HG03460 (cell line): ENCODE data around the gene FOXF2.

Experiments used
- ATAC-seq: cut with Tn5 transposase; IDR thresholded peaks from one replicate; pipeline ENCODE4 v1.9.1; 2021; ENCODE audit not compliant: unreplicated experiment

FOXF2 gene

DNA sequence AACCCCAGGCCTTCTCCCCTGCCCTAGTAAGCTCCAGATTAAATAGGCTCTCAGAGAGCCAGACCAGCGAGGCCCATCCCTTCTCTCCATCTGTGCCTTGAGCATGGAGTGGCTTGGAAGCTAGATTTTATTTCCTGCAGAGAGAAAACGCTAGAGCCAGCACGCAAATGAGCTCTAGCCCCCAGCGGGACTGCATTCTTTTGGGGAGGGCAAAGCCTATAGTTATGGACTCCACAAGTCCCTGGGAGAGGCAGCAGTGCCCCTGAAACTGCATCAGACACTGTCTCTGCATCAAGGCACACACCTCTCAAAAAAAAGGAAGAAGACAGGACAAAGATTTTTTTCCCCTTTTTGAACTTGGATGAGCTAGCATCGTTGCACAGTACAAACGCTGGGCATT lies 15.8 kb downstream of the FOXF2 start:
- no peak for ATAC-seq

DNA sequence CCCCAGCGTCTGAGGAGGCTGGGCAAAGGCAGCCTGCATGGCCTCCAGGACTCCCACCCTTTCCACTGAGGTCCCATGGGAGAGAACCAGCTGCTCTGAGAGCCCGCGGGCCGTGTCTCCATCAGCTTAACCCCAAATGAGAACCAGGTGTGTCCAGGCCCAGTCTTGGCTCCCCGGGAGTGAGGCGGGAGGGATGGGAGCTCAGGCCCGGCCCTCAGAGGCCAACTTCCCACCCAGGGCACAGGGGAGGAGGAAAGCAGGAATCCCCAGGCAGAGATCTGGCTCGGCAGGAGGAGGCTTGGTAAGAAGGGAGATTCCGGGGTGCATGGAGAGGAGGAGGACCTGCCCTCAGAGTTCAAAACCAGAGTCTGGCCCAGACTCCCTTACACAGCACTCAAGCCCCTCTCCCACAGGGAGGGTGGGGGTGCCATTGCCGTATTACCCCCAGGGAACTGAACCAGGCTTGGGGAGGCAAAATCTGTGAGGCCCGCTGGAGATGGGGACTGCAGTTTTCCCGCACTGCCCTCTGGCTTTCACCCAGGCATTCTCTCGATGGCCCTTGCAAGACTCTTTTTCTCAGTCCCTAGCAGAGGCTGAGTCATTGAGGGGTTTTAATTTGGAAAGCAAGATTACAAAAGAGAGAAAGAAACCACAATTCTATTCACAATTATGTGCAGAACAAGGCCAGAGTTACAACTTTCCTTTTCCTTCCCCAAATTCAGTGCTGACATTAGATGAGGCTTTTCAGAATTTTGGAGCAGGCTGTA lies 17.1 kb downstream of the FOXF2 start:
- ATAC-seq = no peak

DNA sequence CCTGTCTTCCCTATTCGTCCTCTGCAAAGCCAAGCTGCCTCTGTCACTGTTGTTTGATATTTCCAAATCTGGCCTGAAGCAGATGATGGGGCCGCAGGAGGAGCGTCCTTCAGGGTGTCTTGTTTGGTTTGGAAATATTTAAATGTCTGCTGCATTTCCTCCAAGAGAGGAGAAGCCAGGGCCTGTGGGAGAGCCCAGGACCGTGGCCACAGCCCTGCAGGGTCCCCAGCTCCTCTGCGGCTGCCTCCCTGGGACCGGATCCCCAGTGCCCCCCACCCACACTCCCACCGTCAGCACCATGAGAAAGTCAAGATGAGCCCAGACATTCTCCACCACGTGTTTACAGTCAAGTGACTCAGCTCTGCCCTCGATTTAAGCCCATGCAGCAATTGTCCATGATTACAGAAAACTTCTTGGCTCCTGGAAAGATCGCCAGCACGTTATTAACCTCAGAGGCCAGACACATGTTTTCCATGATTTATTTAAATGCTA lies 18.2 kb downstream of the FOXF2 start:
- ATAC-seq = no peak

DNA sequence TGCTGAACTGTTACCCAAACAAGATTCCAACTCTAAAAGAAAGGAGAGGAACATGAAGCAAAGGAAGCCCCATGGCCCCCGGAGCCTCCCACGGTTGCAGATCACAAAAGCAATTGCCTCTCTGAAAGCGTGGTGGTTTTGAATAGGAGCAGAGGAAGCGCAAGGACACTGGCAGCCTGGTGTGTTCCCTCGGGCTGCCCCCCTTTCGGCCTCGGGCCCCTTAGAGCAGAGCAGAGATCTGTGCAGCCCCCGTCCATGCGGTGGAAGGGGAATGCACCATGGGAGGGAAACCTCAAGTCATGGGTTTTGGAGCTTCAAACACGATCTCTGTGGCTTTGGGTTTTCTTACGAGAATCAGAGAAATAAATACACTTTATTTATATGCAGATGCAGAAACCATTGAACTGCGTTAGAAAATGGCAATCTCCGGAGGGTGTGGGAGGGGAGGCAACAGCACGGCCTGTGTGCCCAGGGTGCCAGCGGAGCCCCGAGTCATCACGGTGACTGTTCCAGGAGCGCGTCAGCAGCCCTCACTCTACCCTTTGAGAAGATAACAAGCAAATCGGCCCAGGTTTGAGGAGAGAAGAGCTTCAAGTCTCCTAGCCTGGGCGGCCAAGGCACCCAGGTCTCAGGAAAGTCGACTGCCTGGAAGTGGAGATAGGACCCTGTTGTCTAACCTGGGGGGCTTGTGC lies 20.5 kb downstream of the FOXF2 start:
- no peak for ATAC-seq

DNA sequence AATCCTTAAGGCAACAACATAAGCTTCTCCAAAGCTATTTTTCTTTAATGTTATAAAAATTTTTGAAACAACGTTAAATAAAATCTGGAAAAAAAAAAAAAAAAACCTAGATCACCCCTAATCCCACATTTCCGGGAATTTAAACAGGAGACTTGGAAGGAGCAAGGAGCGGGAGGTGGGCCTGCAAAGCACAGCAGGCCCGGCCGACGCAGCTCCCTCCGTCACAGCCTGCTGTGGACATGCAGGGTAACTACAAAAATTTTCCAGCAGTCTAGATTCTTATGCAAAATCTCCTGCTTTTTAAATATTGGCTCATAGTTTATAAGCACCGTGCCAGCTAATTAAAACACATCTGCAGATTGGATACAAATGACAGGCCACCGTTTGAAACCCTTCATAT lies 23.5 kb downstream of the FOXF2 start:
- ATAC-seq = no peak

DNA sequence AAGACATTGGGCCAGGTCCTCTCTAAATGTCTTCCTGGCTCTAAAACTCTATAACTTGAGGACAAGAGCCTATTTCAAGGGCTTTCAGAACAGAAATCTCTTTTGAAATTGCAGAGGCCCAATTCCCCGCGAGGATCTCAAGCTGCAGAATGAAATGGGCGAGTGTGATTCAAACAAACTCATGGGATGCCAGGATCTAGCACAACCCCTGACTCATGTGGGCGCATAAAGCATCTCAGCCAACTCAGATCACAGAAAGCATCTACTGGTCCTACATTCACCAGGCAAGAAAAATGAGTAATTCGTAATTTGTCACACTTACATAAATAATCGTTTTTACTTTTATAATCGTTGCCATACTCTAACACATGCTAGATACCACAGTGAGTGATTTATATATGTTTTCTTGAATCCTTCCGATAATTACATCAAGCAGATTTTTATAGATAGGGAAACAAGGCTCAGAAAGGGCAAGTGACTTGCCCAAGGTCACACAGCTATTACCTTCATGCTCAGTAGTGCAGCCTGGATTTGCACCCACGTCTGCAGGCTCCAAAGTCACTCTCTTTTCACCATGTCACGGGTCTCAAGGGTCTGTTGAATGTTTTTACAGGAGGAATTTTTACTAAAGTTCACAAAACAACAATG lies 26.2 kb downstream of the FOXF2 start:
- no peak for ATAC-seq

DNA sequence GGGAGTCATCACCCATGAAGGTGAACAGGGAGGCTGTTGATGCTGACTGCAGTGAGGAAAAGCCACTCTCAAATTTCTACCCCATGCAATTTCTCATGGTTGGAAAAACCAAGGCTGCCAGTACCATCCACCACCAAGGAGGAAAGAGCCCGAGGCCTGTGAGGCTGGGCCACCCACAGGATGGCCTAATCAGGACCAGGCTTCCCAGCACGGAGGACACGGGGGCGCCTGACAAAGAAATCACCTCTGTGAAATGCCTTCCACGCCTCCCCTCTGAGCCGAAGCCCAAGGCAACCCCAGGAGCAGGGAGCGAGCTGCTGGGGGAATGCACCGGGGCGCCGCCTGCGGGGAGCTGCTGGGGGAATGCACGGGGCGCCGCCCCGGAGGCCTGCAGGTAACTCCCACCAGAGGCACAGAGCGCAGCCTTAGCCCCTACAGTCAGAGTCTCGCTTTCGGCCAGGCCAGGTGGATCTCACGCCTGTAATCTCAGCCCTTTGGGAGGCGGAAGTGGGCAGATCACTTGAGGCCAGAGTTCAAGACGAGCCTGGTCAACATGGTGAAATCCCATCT lies 26.9 kb downstream of the FOXF2 start:
- ATAC-seq = no peak

DNA sequence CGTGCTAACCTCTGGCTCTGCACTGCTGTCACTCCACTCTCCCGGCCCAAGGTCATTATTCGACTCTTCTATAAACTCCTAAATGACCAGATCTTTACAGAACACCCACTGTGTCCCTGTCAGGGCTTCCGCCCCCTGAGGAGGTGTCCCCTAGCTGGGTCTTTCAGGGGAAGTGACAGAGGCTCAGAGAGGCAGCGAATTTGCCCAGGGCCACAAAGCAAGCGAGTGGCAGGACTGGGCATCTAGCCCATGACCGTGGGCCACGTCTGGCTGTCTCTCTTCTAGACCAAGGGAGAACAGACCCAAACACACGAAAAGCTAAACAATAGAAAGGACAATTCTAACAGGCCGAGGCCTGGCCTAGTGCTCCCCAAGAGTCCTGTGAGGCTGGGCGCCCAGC lies 27.4 kb downstream of the FOXF2 start:
- ATAC-seq = no peak

DNA sequence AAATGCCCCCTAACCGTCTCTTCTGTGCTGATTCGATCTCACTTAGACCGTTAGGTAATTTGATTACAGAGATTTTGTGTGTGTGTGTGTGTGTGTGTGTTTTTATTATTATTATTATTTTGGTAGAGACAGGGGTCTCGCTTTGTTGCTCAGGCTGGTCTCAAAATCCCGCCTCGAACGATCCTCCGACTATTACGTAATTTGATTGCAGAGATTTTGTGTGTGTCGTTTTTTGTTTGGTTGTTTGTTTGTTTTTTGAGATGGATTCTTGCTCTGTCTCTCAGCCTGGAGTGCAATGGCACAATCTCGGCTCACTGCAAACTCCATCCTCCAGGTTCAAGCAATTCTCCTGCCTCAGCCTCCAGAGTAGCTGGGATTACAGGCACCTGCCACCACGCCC lies 28.3 kb downstream of the FOXF2 start:
- ATAC-seq = no peak

DNA sequence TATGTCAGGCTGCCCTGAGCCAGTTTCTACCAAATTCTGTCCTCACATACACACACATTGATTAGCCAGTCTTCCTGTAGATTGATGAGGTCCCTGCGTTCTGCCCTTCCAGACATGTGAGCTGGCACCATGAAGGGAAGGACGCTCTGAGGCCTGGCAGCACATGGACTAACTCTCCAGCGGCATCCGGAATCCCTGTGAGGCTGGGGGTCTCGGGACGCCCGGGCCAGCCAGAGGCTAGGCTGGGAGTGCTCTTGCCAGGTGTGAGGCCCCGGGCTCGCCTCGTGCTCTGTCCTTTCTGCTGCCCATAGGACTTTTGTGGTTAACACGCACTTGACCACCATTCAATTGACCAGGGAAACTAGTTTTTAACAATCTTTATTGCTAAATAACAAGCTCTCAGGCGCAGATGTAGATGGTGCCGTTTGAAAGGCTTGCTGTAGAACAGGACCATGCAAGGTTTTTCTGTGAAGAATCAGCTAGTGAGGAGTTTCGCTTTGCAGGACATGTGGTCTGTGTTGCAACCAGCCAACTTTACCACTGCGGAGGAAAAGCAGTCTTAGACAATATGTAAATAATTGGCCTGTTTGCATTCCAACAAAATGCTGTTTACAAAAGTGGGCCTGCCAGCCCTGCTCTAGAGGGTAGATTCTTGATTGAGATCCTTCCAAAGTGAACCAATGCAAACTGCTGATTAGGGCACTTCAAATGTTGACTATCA lies 29.3 kb downstream of the FOXF2 start:
- no peak for ATAC-seq

DNA sequence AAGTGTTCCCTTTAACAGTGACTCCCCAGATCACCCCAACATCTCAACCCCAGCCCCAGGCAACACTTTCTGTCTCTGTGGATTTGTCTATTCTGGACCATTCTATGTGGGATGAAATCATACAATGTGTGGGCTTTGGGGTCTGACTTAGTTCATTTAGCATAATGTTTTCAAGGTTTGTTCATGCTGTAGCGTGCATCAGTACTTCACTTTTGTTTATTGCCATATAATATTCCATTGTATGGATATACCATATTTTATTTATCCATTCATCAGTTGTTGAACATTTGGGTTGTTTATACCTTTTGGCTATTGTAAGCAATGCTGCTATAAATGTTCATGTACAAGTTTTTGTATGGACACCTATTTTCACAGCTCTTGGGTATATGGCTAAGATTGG lies 31.0 kb downstream of the FOXF2 start:
- ATAC-seq = no peak

DNA sequence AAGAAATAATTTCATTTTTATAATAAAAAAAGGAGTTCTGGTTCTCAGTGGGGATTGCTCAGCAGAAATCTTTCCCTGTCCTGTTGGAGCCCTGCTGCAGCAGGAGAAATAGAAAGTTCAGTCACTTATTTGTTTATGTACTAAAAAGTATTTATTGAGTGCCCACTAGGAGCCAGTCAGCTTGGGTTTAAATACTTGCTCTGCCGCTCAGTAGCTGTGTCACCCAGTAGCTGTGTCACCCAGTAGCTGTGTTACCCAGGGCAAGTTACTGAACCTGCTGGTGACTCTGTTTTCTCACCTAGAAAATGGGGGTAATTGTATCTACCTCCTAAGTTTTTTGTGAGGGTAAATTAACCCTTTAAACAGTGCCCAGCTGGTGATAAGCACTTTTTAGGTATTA lies 32.9 kb downstream of the FOXF2 start:
- no peak for ATAC-seq

DNA sequence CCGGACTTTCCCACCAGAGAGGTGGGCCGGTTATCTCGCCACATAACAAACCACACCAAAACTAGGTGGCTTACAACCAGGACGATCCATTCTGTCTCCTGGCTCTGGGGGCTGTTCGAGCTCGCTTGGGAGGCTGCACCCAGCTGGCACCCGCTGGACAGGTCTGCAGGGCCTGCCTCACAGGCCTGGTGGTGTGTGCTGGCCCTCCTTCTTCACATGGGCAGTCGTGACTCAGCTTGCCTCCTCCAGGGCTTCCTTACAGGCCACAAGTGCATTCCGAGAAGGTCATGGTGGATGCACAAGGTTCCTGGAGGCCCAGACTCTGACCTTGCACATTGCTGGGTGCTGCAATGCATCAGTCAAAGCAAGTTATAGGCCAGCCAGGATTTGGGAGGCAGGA lies 34.2 kb downstream of the FOXF2 start:
- no peak for ATAC-seq

DNA sequence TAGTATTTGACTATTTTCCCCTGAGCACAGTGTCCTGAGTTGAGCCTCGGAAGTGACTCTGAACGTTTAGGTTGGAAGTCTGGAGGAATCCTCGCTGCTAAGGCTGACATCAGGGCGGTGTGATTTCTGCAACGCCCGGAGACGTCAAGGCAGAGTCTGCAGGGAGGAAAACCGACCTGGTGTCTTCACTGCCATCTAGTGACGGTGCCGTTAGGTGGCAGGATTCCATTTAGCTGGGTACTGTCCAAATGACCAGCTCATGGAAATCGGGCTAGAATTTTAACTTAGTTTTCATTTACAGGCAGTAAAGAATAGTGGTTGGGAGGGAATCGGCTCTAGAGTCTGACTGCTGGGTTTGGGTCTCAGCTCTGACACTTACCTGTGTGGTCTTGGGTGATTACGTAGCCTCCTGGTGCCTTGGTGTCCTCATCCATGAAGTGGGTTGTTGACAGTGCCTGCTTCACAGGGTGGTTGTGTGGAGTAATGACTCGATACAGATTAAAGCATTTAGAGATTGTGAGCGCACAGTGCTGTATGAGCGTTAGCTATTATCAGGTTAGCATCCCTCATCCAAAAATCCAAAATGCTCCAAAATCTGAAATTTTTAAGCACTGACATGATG lies 35.0 kb downstream of the FOXF2 start:
- ATAC-seq = no peak

DNA sequence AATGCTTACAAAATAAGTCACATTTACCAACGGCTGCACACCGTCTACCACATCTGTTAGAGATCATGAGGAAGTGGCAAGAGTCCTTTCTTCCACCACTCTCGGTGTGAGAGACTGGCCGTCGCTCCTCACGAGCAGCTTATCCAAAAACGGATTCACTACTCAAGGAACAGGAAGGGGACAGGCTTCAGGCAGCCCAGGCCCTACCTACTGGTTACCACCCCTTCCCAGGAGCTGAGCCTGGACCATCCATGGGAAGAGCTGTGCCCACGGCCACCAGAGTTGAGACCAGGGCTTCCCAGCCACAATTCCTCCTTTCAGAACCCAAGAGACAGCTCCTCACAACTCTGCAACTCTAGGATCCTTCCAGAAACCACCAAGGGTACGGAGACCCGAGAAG lies 37.0 kb downstream of the FOXF2 start:
- no peak for ATAC-seq

DNA sequence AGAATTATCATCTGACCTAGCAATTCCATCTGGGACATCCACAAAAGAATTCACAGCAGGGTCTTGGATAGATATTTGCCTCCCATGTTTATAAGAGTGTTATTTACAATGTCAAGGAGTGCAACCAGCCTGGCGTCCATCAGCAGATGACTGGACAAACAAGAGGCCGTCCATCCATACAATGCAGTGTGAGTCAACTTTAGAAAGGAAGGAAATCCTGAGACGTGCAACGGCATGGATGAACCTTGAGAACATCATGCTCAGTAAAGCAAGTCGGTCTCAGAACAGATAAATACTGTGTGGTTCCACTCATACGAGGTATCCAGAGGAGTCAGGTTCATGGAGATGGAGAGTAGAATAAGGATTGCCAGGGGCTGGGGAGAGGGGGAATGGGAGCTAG lies 46.4 kb downstream of the FOXF2 start:
- ATAC-seq = no peak

DNA sequence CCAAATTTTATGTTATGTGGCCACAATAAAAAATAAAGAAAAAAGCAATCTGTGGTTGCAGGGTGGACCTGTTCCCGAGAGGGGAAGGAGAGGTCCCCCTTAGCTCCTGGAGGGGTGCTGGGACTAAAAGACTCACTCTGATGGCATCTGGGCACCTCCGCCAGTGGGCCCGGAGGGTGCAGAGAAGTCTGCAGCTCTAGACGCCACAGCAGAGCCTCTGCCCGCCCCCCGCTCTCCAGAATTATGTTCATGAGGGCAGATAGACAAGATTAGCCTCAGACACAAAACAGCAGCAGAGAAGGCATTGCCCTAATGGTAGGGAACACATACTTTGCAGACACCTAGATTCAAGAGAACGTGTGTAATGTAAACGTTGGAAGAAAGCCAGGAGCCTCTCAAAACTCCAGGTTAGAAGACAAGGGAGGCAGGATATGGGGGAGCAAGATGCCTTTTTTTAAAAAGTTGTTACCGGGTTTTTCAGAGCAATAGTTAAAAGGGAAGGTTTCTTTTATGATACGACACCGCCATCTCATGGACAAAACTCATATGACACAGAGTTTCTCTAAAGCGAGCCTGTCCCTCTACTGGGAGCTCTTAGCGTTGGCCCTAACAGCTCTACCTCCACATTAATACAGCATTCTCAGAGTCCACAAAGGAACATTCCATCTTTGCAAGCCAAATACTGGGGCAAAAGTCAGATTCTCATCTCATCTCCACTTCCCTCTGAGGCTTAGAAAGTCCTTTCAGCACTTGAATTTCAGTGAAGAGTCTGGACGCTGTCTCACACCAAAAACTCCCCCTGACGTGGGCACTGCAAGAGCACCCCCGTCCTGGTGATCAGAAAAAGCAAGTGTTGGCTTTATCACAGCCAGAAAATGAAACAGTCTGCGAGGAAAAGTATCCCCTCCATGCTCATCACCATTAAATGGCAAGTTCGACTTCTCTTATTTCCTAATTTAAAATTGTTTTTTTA lies 47.2 kb downstream of the FOXF2 start:
- no peak for ATAC-seq

DNA sequence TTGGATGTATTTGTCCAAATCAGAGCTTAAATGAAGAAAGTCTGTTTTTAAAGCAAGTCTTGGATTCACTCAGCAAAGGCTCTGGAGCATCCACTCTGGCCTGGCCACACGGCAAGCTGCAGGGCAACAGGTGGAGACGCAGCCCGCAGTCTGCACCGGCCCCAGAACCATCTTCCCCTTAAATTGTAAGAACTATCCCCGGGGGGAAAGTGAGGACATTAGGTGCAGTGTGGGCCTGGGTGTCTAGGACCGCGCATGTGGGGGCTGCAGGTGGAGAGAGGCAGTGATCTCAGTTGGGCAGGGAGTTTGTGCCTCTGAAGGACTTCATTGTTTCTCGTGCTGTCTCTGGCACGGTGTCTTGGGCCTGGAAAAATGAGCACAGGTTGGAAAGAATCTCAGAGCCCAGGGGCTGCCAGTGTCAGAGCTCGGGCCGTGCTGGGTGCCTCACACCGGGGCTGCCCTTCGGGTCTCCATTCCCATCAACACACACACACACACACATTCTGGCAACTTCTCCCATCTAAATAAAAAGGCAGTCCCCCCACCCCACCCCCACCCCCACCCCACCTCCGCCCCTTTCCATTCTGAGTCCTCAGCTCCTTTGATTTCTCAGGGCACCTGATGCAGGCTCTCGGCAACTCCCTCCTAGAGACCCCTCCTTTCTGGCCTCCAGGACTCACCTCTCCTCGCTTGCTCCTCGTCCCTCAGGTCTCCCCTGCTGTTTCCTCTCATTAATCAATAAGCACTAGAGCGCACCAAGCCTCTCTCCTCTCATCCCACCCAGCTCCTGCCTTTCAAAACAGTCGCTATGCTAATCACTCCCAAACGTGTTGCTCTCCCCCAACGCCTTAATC lies 48.4 kb downstream of the FOXF2 start:
- no peak for ATAC-seq

DNA sequence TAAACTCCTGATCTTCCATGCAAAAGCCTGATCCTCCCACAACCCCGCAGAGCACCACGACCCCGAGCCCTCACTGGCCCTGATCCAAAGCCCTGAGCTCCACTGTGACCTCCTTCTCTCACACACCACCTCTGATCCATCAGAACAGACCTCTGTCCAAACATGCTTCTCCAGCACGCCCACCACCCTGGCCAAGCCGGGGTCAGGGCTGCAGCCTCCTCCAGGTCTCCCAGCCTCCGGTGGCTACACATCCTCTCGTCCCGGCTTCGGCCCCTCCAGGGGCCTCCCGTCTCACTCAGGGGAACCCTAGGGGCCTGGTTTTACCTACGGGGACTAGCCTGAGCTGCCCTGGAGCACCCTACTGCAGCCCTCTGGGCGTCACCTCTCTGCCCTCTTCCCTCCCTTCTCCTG lies 49.1 kb downstream of the FOXF2 start:
- no peak for ATAC-seq
